ENCODE results near the gene BTNL2. TPM values are rescaled to one million over a fixed set of nuclear protein-coding genes. Genes with fewer than 3 reads are reported as not detected.

The BTNL2 gene
- total RNA-seq, 1 experiment from 2014 or later: not detected

- Histone ChIP-seq H3K9me3 (ENCODE audit: control insufficient read depth, low read depth, low read length) (no peaks in the 10 kb centered on the region), H2AK5ac (ENCODE audit: insufficient read length, low read length) (no peak overlapping the region), H2BK20ac (ENCODE audit: low read depth, low read length, poor library complexity, severe bottlenecking) (no peak overlapping the region), H2AFZ (ENCODE audit: low read length) (no peak overlapping the region), H3K14ac (ENCODE audit: insufficient read depth, low read length) (no peak overlapping the region), H3K4me2 (ENCODE audit: insufficient read depth, insufficient read length, low read length) (no peak overlapping the region), H3K9ac (ENCODE audit: extremely low read depth, insufficient read length, low read length) (no peak overlapping the region), H2BK5ac (ENCODE audit: insufficient read length, low read length) (no peak overlapping the region), H3K23ac (ENCODE audit: insufficient read length, low read depth, low read length) (no peak overlapping the region), H3T11ph (ENCODE audit: low read length) (no peak overlapping the region), H3K79me2 (ENCODE audit: insufficient read depth, low read length) (no peaks in the 10 kb centered on the region), H3K4me1 (ENCODE audit: insufficient read depth, low read length) (no peaks in the 10 kb centered on the region), H2BK15ac (ENCODE audit: low read depth, low read length) (no peak overlapping the region), H4K8ac (replicated peaks; ENCODE audit: insufficient read length, low read depth, low read length) (no peak overlapping the region), H4K91ac (ENCODE audit: insufficient read length, low read depth, low read length) (no peak overlapping the region), H3K23me2 (ENCODE audit: insufficient read length, low read depth, low read length, poor library complexity, severe bottlenecking) (no peaks in the 10 kb centered on the region), H2BK12ac (ENCODE audit: insufficient read length, low read depth, low read length) (no peak overlapping the region), H3K27ac (ENCODE audit: insufficient read length, low read depth, low read length) (no peak overlapping the region), H4K5ac (ENCODE audit: insufficient read length, low read depth, low read length) (no peak overlapping the region), H3K18ac (ENCODE audit: insufficient read length, low read depth, low read length) (no peak overlapping the region), H4K20me1 (ENCODE audit: control insufficient read depth, insufficient read depth, insufficient read length) (no peaks in the 10 kb centered on the region), H3K56ac (ENCODE audit: insufficient read length, low read depth, low read length) (no peak overlapping the region), H2BK120ac (ENCODE audit: low read depth, low read length, poor library complexity, severe bottlenecking) (no peak overlapping the region), H3K79me1 (ENCODE audit: insufficient read depth, low read depth, low read length, poor library complexity, severe bottlenecking) (no peaks in the 10 kb centered on the region), H3K27me3 (ENCODE audit: insufficient read depth, low read length) (no peaks in the 10 kb centered on the region), H3K4ac (ENCODE audit: low read depth, low read length) (no peak overlapping the region)
- no peak for TF ChIP-seq CTCF (conservative IDR thresholded peaks at IDR 0.05)
- H3K27ac Mint-ChIP-seq: no peak overlapping the region
- H3K27me3 Mint-ChIP-seq (ENCODE audit: low read depth): no peaks in the 10 kb centered on the region; the same call in none of the 2 replicates
- peaks cover 4 to 12% of the 10 kb centered on the region in 2 experiments; a peak in 2 of 5 replicates for H3K9me3 Mint-ChIP-seq
- no CpG with 5 or more reads among the region's 6 CpGs for WGBS (ENCODE audit: extremely low coverage, insufficient read length, low lambda C conversion rate)
- H3K4me1 Mint-ChIP-seq: no peaks in the 10 kb centered on the region
- no peak for DNase-seq
- H3K4me3 Mint-ChIP-seq: no peak overlapping the region
- 0 out of 7 replicates have a peak, but pooled peaks cover 0 to 2% (median 0%) of the 10 kb centered on the region in 3 experiments for H3K36me3 Mint-ChIP-seq (ENCODE audit: insufficient read depth in 1 of 3, low read depth in 3 of 3)
These were observed 19.2 kb downstream of the BTNL2 start for GRCh38 chr6:32387589-32388340.
